DND-41 (cell line): Measurements from ENCODE around the gene DZIP3.
"Not testable (repeated sequence)": the region's sequence is repeated elsewhere in the genome, so short reads cannot be mapped to it uniquely, and the experiment has no call there.

Experiments
- ATAC-seq: fragments of 200-7000 bp; cut with Tn5 transposase; 3 replicates; pipeline ENCODE4 v1.9.1; 2021; ENCODE audit warnings: low read depth; ENCODE audit not compliant: insufficient read depth
- DNase-seq: peaks from one replicate; pipeline ENCODE4 v3.0.0-alpha.2; 2020
- H2AFZ ChIP-seq: 2 replicates; pipeline ENCODE4 v1.6.0; 2012; ENCODE audit warnings: low read depth, low read length
- H3K27ac ChIP-seq: 2 replicates; pipeline ENCODE4 v1.5.1; 2012; ENCODE audit warnings: low read length, inconsistent platforms
- H3K27me3 ChIP-seq: fragments of 200-600 bp; sonication (generic); 2 replicates; pipeline ENCODE4 v1.6.0; 2012; ENCODE audit warnings: low read length, mild to moderate bottlenecking, inconsistent platforms; ENCODE audit not compliant: insufficient read depth, poor library complexity
- H3K36me3 ChIP-seq: 2 replicates; pipeline ENCODE4 v1.5.1; 2012; ENCODE audit warnings: low read length, inconsistent platforms; ENCODE audit not compliant: insufficient read depth
- H3K4me1 ChIP-seq: 2 replicates; pipeline ENCODE4 v1.5.1; 2012; ENCODE audit warnings: mild to moderate bottlenecking, low read length; ENCODE audit not compliant: insufficient read depth
- H3K4me2 ChIP-seq: 2 replicates; pipeline ENCODE4 v1.6.0; 2012; ENCODE audit warnings: mild to moderate bottlenecking, moderate library complexity, low read length, inconsistent platforms; ENCODE audit not compliant: insufficient read depth
- H3K4me3 ChIP-seq, 2 experiments: fragments of 200-600 bp in 1 of 2; shearing (Covaris generic) in 1 of 2; 2 replicates each; pipeline ENCODE4 v1.5.1; 2012 to 2016; ENCODE audit warnings: inconsistent platforms in 2 of 2, low read length in 2 of 2, mild to moderate bottlenecking in 2 of 2, low read depth in 1 of 2, moderate library complexity in 1 of 2
- H3K79me2 ChIP-seq: 2 replicates; pipeline ENCODE4 v1.6.0; 2012; ENCODE audit warnings: low read length, inconsistent platforms; ENCODE audit not compliant: insufficient read depth
- H3K9ac ChIP-seq: 2 replicates; pipeline ENCODE4 v1.6.0; 2012; ENCODE audit warnings: low read depth, mild to moderate bottlenecking, inconsistent platforms, low read length, moderate library complexity
- H3K9me3 ChIP-seq: 2 replicates; pipeline ENCODE4 v1.5.1; 2012; ENCODE audit warnings: low read length, moderate library complexity, mild to moderate bottlenecking, inconsistent platforms; ENCODE audit not compliant: insufficient read depth, severe bottlenecking
- H4K20me1 ChIP-seq: 2 replicates; pipeline ENCODE4 v1.6.0; 2012; ENCODE audit warnings: low read length; ENCODE audit not compliant: insufficient read depth
- EZH2 ChIP-seq: IDR thresholded peaks from 3 replicates; pipeline ENCODE4 v1.6.1; 2012; ENCODE audit warnings: borderline replicate concordance, low read depth, mild to moderate bottlenecking, moderate library complexity, low read length, inconsistent platforms; ENCODE audit not compliant: severe bottlenecking
- TF ChIP-seq, protein P1 (sequence below): IDR thresholded peaks from 2 replicates; pipeline ENCODE4 v1.5.1; 2012; ENCODE audit warnings: borderline replicate concordance, low read length, moderate library complexity, mild to moderate bottlenecking; ENCODE audit not compliant: poor library complexity, severe bottlenecking; ENCODE audit errors: extremely low read depth

DZIP3 gene

DNA sequence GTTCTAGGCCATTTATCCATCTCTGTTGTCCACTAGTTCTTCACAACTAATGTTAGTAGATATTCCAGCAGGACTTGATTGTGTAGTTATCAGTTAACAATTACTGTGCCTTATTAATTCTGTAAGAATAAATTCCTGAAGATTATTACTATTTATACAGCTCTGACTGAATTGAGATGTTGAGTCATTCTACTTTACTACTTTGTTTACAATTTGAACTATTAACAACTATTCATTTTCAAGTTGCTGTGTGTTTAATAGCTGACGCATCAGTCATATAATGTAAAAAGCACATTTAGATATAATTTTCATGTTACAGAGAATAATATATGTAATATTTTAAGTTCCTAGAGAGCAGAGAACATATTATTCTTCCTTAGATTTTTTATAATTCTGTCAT, 21.1 kb downstream of the DZIP3 start:
- no peak overlapping the region for H3K4me3 ChIP-seq
- no peaks in the 10 kb centered on the region for H3K9me3 ChIP-seq
- H3K27me3 ChIP-seq: no peaks in the 10 kb centered on the region
- no peaks in the 10 kb centered on the region for H4K20me1 ChIP-seq
- H3K27ac ChIP-seq: no peak overlapping the region
- H3K4me1 ChIP-seq: no peaks in the 10 kb centered on the region
- no peaks in the 10 kb centered on the region for H3K79me2 ChIP-seq
- no peak overlapping the region for H3K9ac ChIP-seq
- DNase-seq (no peak), ATAC-seq (no peak)
- TF ChIP-seq EZH2: no peak
- TF ChIP-seq, protein P1, sequence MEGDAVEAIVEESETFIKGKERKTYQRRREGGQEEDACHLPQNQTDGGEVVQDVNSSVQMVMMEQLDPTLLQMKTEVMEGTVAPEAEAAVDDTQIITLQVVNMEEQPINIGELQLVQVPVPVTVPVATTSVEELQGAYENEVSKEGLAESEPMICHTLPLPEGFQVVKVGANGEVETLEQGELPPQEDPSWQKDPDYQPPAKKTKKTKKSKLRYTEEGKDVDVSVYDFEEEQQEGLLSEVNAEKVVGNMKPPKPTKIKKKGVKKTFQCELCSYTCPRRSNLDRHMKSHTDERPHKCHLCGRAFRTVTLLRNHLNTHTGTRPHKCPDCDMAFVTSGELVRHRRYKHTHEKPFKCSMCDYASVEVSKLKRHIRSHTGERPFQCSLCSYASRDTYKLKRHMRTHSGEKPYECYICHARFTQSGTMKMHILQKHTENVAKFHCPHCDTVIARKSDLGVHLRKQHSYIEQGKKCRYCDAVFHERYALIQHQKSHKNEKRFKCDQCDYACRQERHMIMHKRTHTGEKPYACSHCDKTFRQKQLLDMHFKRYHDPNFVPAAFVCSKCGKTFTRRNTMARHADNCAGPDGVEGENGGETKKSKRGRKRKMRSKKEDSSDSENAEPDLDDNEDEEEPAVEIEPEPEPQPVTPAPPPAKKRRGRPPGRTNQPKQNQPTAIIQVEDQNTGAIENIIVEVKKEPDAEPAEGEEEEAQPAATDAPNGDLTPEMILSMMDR: no peak
- H2AFZ ChIP-seq: no peak overlapping the region
- no peak overlapping the region for H3K4me2 ChIP-seq
- H3K36me3 ChIP-seq: no peaks in the 10 kb centered on the region

DNA sequence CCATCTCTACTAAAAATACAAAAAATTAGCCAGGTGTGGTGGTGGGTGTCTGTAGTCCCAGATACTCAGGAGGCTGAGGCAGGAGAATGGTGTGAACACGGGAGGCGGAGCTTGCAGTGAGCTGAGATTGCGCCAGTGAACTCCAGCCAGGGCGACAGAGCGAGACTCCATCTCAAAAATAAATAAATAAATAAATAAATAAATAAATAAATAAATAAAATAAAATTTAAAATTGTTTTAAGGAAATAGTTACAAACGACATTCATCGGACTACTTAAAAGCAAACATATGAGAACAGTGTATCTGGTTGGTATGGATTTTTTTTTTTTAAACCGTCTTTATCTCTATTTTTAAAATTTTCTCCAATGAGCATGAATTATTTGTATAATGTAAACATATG, 26.6 kb downstream of the DZIP3 start:
- H3K27ac ChIP-seq, H3K36me3 ChIP-seq, H3K4me2 ChIP-seq, H3K4me1 ChIP-seq, H4K20me1 ChIP-seq, H3K27me3 ChIP-seq, H3K4me3 ChIP-seq, H3K79me2 ChIP-seq, DNase-seq, H3K9me3 ChIP-seq, H3K9ac ChIP-seq, H2AFZ ChIP-seq, ATAC-seq: not testable (repeated sequence)

DNA sequence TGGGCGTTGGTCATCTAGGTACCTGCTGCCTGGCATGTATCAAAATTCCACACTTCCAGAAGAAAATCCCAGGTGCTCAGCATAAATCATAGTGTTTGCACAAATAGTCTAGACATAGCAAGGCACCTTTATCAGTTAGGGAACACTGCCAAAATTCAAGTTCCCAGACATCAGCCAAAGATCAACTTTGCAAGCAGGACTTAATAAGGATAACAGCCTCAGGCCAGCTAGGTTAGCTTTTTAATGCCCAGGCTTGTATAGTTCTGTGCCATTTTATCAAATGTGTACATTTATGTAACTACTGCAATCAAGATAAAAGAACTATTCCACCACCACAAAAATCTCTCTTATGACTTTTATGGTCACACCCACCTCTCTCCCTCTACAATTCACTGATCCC, 30.7 kb downstream of the DZIP3 start:
- Histone ChIP-seq H3K4me2 (no peak overlapping the region), H3K27ac (no peak overlapping the region), H3K79me2 (no peaks in the 10 kb centered on the region), H3K4me1 (no peaks in the 10 kb centered on the region), H4K20me1 (no peaks in the 10 kb centered on the region), H3K9me3 (no peaks in the 10 kb centered on the region), H3K9ac (no peak overlapping the region), H3K4me3 (no peak overlapping the region), H2AFZ (no peak overlapping the region), H3K27me3 (no peaks in the 10 kb centered on the region), H3K36me3 (no peaks in the 10 kb centered on the region)
- DNase-seq: no peak
- ATAC-seq: no peak
- TF ChIP-seq, protein P1: no peak
- TF ChIP-seq EZH2: no peak

DNA sequence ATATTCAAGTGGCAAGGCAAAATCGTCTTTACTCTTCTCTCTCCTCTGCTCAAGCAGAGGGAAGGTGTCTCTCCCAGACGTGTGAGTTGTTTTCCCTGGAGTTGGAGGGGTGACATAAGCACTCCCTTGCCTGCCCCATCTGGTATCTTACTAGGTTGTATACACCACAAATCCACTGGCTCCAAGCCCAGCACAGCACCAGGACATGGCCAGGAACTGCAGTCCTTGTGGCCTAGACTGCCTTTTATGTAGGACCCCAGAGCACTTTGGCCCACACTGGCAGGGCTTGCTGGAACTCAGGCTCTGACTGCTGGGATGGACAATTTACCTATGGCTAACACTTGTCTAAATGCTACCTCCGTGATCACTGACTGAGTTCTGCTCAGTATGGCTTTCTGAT, 34.0 kb downstream of the DZIP3 start:
- Histone ChIP-seq H3K9me3 (no peaks in the 10 kb centered on the region), H3K4me1 (no peaks in the 10 kb centered on the region), H3K27ac (no peak overlapping the region), H3K36me3 (no peaks in the 10 kb centered on the region), H3K79me2 (no peaks in the 10 kb centered on the region), H3K4me2 (no peak overlapping the region), H3K27me3 (no peaks in the 10 kb centered on the region), H2AFZ (no peak overlapping the region), H3K4me3 (no peak overlapping the region), H3K9ac (no peak overlapping the region), H4K20me1 (no peaks in the 10 kb centered on the region)
- ATAC-seq: no peak
- no peak for DNase-seq
- TF ChIP-seq EZH2: no peak
